Endodermal cell (in vitro differentiated cells): ENCODE measurements around the gene ZNF232. TPM values are rescaled to one million over a fixed set of nuclear protein-coding genes. Genes with fewer than 3 reads are reported as not detected.
A peak's percentile ranks its signal among the peaks of the same experiment; 100 is the strongest.

Source experiments
- DNase-seq: peaks from one replicate; pipeline ENCODE4 v3.0.0-alpha.2; 2017
- H3K27ac ChIP-seq: 2 replicates; pipeline ENCODE4 v1.5.1; 2013; ENCODE audit warnings: mild to moderate bottlenecking, low read depth, low read length, moderate library complexity
- H3K27me3 ChIP-seq: 2 replicates; pipeline ENCODE4 v1.6.1; 2013; ENCODE audit warnings: mild to moderate bottlenecking, low read length, moderate library complexity; ENCODE audit not compliant: insufficient read depth, control insufficient read depth, poor library complexity, severe bottlenecking
- H3K36me3 ChIP-seq: 2 replicates; pipeline ENCODE4 v1.7.0; 2013; ENCODE audit warnings: mild to moderate bottlenecking, low read length, moderate library complexity; ENCODE audit not compliant: control insufficient read depth, insufficient read depth
- H3K4me1 ChIP-seq: one replicate; pipeline ENCODE4 v1.7.0; 2013; ENCODE audit warnings: low read length; ENCODE audit not compliant: control insufficient read depth, insufficient read depth
- H3K4me3 ChIP-seq: 2 replicates; pipeline ENCODE4 v1.5.1; 2013; ENCODE audit warnings: mild to moderate bottlenecking, low read length, moderate library complexity
- H3K9ac ChIP-seq: 2 replicates; pipeline ENCODE4 v1.6.1; 2013; ENCODE audit warnings: mild to moderate bottlenecking, low read length, moderate library complexity; ENCODE audit not compliant: poor library complexity, severe bottlenecking; ENCODE audit errors: extremely low read depth
- H3K9me3 ChIP-seq: 2 replicates; pipeline ENCODE4 v1.6.1; 2013; ENCODE audit warnings: mild to moderate bottlenecking, low read length, moderate library complexity; ENCODE audit not compliant: control insufficient read depth
- H3K27ac Mint-ChIP-seq: 2 replicates; pipeline ENCODE4 v1.8.0; 2020; ENCODE audit warnings: mixed read lengths
- H3K27me3 Mint-ChIP-seq: 2 replicates; pipeline ENCODE4 v1.8.0; 2021; ENCODE audit warnings: mild to moderate bottlenecking, mixed read lengths; ENCODE audit not compliant: insufficient read depth
- H3K36me3 Mint-ChIP-seq: 2 replicates; pipeline ENCODE4 v1.8.0; 2020; ENCODE audit warnings: low read depth, mixed read lengths
- H3K4me1 Mint-ChIP-seq: 2 replicates; pipeline ENCODE4 v1.8.0; 2020; ENCODE audit warnings: mixed read lengths
- H3K4me3 Mint-ChIP-seq: 2 replicates; pipeline ENCODE4 v1.8.0; 2020; ENCODE audit warnings: mild to moderate bottlenecking, moderate library complexity, mixed read lengths
- H3K9me3 Mint-ChIP-seq: 2 replicates; pipeline ENCODE4 v1.8.0; 2020; ENCODE audit warnings: mild to moderate bottlenecking, mixed read lengths
- CTCF ChIP-seq: fragments of 200-600 bp; sonication (generic); conservative IDR thresholded peaks from 2 replicates; pipeline ENCODE4 v1.5.0; 2021; ENCODE audit warnings: antibody characterized with exemption, mild to moderate bottlenecking
- WGBS, 2 experiments: methylation state at CpG; one replicate each; pipeline versions ENCODE4 v1.1.5 to v1.1.7; 2013; ENCODE audit warnings: missing lambda C conversion rate in 2 of 2, mixed read lengths in 1 of 2; ENCODE audit not compliant: insufficient coverage in 1 of 2, insufficient read length in 1 of 2; 5-methylcytosine and 5-hydroxymethylcytosine counted together
- total RNA-seq, 2 donors: library from RNA; stranded (reverse); fragmentation: NEBNext Ultra II Directional in 1 of 2; extraction: Animal tissue kit (Norgen Biotek cat#: 25700) in 1 of 2; gene quantifications; 2 replicates in 1 of 2; 3 replicates in 1 of 2; pipeline ENCODE4 v1.2.1, GENCODE V29; 2021

Gene ZNF232
- total RNA-seq, 2 donors from 2014 or later, result 27.2 to 32.1 TPM

- DNase-seq, result no peak
- Mint-ChIP-seq H3K9me3 (peaks cover 76% of the 10 kb centered on the region), H3K27ac (no peak overlapping the region), H3K4me1 (no peaks in the 10 kb centered on the region), H3K27me3 (peaks cover 50% of the 10 kb centered on the region), H3K36me3 (peaks cover 29% of the 10 kb centered on the region), H3K4me3 (no peak overlapping the region)
- WGBS, 2 experiments, result 93 to 100% methylated on average over 3 to 6 of the region's 6 CpGs
- H3K36me3 ChIP-seq, result peaks cover 22% of the 10 kb centered on the region
- H3K9ac ChIP-seq, result no peak overlapping the region
- H3K4me1 ChIP-seq, result no peaks in the 10 kb centered on the region
- peaks cover 40% of the 10 kb centered on the region for H3K9me3 ChIP-seq
- H3K4me3 ChIP-seq, result no peak overlapping the region
- H3K27me3 ChIP-seq, result peaks cover 13% of the 10 kb centered on the region
- TF ChIP-seq CTCF, result no peak
- H3K27ac ChIP-seq, result no peak overlapping the region
Measured at GRCh38 chr17:5100832-5101231, 10.8 kb downstream of the ZNF232 start.

GRCh38 chr17:5099271-5099670, 12.4 kb downstream of the ZNF232 start:
- peaks cover 60% of the 10 kb centered on the region for H3K27me3 Mint-ChIP-seq
- 88 to 93% methylated on average over 5 of the region's 5 CpGs for WGBS, 2 experiments
- TF ChIP-seq CTCF, result no peak

GRCh38 chr17:5097101-5097834, 14.4 kb downstream of the ZNF232 start:
- peak; percentile 98 for DNase-seq
- Mint-ChIP-seq H3K27me3 (peaks cover 67% of the 10 kb centered on the region), H3K4me1 (no peaks in the 10 kb centered on the region), H3K27ac (peak overlapping the region; percentile 77), H3K9me3 (peaks cover 80% of the 10 kb centered on the region), H3K4me3 (peak overlapping the region; percentile 67), H3K36me3 (peaks cover 26% of the 10 kb centered on the region)
- peaks cover 50% of the 10 kb centered on the region for H3K9me3 ChIP-seq
- H3K4me1 ChIP-seq, result no peaks in the 10 kb centered on the region
- peak overlapping the region; percentile 80 for H3K4me3 ChIP-seq
- H3K27ac ChIP-seq, result no peak overlapping the region
- no peaks in the 10 kb centered on the region for H3K36me3 ChIP-seq
- no peak for TF ChIP-seq CTCF
- no peak overlapping the region for H3K9ac ChIP-seq
- peaks cover 13% of the 10 kb centered on the region for H3K27me3 ChIP-seq
- WGBS, 2 experiments, result 18 to 39% methylated on average over 16 to 63 of the region's 63 CpGs

More at GRCh38 chr17:5099271-5099670, 12.4 kb downstream of the ZNF232 start:
- DNase-seq, result peak; percentile 81
- H3K36me3 ChIP-seq, result peaks cover 9% of the 10 kb centered on the region
- H3K4me1 ChIP-seq, result no peaks in the 10 kb centered on the region
- H3K36me3 Mint-ChIP-seq, result peaks cover 22% of the 10 kb centered on the region
- peaks cover 13% of the 10 kb centered on the region for H3K27me3 ChIP-seq
- H3K9ac ChIP-seq, result no peak overlapping the region
- no peak overlapping the region for H3K4me3 ChIP-seq
- H3K27ac ChIP-seq, result no peak overlapping the region
- H3K4me3 Mint-ChIP-seq, result no peak overlapping the region
- no peaks in the 10 kb centered on the region for H3K4me1 Mint-ChIP-seq
- H3K27ac Mint-ChIP-seq, result no peak overlapping the region
- peaks cover 38% of the 10 kb centered on the region for H3K9me3 ChIP-seq
- peaks cover 74% of the 10 kb centered on the region for H3K9me3 Mint-ChIP-seq
